Measurements from ENCODE around the gene CDH4.

GRCh38 chr20:61424011-61424627, 172.1 kb downstream of the CDH4 start:
- TF ChIP-seq, protein P1, sequence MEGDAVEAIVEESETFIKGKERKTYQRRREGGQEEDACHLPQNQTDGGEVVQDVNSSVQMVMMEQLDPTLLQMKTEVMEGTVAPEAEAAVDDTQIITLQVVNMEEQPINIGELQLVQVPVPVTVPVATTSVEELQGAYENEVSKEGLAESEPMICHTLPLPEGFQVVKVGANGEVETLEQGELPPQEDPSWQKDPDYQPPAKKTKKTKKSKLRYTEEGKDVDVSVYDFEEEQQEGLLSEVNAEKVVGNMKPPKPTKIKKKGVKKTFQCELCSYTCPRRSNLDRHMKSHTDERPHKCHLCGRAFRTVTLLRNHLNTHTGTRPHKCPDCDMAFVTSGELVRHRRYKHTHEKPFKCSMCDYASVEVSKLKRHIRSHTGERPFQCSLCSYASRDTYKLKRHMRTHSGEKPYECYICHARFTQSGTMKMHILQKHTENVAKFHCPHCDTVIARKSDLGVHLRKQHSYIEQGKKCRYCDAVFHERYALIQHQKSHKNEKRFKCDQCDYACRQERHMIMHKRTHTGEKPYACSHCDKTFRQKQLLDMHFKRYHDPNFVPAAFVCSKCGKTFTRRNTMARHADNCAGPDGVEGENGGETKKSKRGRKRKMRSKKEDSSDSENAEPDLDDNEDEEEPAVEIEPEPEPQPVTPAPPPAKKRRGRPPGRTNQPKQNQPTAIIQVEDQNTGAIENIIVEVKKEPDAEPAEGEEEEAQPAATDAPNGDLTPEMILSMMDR (IDR thresholded peaks at IDR 0.05), result no peak
- no peak for TF ChIP-seq EZH2 (IDR thresholded peaks at IDR 0.05; ENCODE audit: borderline replicate concordance, insufficient read depth, low read depth, low read length, poor library complexity, severe bottlenecking)

All from B cell (primary cell).